Left kidney (tissue), 2 donors: ENCODE data around the gene PSMC3. TPM values are rescaled to one million over a fixed set of nuclear protein-coding genes. Genes with fewer than 3 reads are reported as not detected.

ENCODE experiments used
- DNase-seq: peaks from one replicate; pipeline ENCODE4 v3.0.0-alpha.2; 2013
- polyA plus RNA-seq: library from polyadenylated mRNA; unstranded; fragments of 120-200 nt; gene quantifications from one replicate; pipeline ENCODE4 v1.2.1, GENCODE V29; 2013; ENCODE audit not compliant: insufficient read length

The PSMC3 gene
- polyA plus RNA-seq, 1 donor: 164 TPM

DNA sequence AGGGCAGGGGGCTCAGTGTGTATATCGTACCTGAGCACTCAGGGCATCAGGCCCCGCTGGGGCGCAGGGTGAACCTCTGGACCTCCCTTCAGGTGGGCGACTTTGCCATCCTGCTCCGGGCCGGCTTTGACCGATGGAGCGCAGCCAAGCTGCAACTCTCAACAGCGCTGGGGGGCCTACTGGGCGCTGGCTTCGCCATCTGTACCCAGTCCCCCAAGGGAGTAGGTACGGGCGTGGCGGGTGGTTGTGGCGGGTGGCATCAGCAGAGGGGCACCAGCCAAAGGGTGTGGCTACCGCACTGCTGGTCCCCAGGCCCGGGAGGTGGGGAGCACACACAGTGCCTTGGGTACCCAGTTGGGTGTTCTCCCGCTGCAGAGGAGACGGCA, 11.6 kb downstream of the PSMC3 start:
- no peak for DNase-seq

DNA sequence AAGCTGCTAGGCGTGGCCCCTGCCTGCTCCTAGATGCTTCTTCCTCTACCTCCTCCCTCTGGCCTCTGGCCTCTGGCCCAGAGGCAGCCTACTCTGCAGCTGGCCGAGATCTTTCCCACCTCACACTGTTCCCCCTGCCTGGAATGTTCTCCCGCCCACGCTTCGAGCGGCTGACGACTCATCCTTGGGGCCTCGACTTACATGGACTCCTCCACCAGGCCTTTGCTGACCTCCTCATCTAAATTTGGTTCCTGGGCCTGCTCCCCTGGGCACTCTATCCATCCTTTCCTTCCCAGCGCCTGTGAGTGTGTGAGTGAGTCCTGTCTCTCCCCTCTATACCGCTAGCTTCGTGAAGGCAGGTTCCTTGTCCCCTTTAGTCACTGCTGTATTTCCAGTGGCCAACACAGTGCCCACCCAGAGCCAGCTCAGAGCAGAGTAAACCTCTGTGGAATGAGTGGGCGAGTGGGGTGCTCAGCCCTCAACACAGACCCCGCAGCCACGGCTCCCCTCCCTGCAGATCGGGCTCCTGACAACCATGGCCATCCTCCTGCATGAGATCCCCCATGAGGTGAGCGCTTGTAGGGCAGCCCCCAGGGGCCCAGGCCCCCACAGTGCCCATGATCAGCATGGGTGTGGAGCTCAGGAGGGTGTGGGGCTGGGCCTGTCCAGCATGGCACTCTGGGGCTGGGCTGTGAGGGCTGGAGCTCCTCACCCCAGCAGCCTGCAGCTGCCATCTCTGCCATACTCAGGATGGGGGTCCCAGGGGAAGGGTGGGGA, 12.1 kb downstream of the PSMC3 start:
- no peak for DNase-seq

GRCh38 chr11:47413351-47413750, 12.9 kb downstream of the PSMC3 start:
- no peak for DNase-seq

DNA sequence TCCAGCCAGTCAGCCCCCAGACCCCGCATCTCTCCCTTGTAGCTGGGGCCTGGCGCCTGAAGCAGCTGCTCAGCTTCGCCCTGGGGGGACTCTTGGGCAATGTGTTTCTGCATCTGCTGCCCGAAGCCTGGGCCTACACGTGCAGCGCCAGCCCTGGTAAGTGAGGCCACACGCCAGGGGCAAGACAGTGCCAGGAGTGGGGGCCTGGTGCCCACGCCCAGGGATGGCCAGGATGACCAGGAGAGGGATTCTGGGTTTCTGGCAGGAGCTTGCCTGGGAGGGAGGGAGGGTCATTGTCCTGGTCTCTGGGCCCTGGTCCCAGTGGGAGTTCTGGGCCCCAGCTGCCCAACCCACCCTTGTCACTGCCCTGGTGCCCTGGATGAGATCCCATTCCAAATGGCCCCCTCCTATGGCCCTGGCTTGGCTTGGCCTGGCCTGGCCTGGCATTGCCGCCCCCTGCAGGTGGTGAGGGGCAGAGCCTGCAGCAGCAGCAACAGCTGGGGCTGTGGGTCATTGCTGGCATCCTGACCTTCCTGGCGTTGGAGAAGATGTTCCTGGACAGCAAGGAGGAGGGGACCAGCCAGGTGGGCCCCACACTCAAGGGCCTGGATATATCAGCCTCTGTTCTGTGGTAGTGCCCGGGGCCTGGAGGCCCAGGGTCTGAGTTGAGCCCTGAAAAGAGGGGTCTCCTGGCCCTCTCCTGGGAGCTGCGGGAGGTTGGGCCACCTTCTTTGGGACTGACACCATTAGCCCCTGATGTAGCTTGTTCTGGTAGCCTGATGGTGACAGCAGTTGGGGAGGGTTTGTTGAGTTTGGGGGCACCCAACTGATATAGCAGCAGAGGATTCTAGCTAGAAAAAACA, 14.1 kb downstream of the PSMC3 start:
- no peak for DNase-seq

DNA sequence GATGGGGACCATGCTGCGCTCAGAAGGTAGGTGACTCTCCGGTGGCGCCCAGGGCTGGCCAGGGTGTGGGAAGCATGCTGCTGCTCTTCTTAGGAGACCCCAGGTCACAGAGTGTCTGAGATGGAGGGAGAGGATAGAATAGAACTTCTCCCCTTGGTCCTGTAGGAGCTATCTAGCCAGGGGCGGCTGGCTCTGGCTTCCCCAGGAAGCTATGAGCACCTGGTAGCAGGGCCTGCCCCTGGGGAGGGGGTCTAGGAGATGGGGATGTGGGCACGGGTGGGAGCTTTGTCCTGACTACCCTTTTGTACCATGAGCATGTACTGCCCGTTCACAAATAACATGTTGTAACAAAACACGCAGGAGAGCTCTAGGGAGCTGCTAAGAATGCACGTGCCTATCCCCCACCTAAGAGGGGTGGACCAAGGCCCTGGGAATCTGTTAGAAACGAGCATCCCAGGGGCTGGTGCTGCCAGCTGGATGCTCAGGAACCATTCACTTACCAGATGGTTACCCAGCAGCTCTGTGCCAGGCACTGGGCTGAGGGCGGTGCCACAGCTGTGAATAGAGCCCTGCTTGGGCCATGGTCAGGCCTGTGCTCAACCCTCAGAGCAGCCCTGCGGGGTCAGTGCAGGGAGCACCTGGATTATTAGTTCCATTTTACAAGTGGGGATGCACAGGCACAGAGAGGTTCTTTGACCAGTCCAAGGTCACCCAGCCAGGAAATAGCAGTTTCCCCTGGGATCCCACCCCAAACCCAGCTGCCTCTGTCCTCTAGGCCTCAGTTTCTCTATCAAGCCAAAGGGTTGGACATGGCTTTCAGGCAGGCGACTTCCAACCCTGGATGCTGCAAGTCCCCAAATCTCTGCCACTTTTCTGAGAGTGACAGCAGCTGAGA, 15.6 kb downstream of the PSMC3 start:
- no peak for DNase-seq

DNA sequence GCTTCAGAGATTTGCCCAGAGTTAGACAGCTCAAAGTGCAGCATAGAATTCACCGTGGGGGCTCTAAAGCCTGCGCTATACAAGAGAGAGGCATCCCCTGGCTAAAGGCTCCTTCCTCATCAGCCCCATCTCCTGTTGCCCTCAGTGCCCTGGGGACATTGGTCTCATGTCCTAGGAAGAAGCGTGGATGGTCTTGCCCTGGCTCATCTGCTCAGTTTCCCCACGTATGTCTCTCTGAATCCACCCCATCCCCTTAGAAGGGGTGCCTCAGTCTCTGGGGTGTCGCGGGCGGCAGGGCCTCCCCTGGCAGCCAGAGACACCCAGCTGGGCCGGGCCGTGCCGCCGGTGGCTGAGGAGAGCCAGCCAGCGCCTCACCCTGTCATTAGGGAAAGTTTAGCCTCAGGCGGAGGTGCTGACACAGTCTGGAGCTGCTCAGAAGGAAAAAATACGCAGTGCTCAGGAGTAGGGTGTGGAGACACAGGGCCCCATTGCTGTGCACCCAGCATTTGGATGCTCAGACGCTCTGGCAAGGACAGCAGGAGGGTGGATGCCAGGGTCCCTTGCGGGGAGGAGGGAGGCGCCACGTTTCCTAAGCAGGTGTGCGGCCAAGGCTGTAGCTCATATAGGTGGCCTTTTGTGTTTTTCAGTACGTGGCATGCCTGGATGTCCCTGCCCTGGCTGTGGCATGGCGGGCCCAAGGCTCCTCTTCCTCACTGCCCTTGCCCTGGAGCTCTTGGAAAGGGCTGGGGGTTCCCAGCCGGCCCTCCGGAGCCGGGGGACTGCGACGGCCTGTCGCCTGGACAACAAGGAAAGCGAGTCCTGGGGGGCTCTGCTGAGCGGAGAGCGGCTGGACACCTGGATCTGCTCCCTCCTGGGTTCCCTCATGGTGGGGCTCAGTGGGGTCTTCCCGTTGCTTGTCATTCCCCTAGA, 16.5 kb downstream of the PSMC3 start:
- DNase-seq: no peak

- peak; percentile 58 for DNase-seq
These were observed 17.4 kb downstream of the PSMC3 start for GRCh38 chr11:47408598-47409439.

GRCh38 chr11:47407746-47408590, 18.3 kb downstream of the PSMC3 start, which contains the start of gene SLC39A13:
SLC39A13 (plus strand) TSS chr11:47408590; CDS start chr11:47410095, 1,505 bp downstream.
- DNase-seq: peak; percentile 90

- DNase-seq: no peak
These were observed 19.1 kb downstream of the PSMC3 start for GRCh38 chr11:47406896-47407745.

DNA sequence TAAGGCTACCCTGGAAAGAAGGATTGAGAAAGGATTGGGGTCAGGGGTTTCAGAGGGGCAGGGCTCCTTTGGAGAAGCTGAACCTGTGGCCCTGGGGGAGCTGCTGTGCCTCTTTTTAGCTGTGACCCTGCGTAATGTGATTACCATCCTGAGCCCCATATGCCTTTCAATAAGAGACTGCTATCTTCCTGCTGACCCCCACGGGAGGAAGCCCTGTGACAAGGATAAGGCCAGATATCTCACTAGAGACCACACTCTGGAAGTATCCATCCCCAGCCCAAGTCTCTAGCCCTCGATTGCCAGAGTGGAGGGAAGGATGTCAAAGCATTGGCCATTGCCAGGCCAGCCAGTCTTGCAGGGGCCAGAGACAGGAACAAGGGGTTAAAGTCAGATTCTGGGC, 22.7 kb downstream of the PSMC3 start:
- no peak for DNase-seq

- no peak for DNase-seq
These were observed 23.1 kb downstream of the PSMC3 start for GRCh38 chr11:47403135-47403534.

GRCh38 chr11:47400768-47401279, 25.4 kb downstream of the PSMC3 start:
- no peak for DNase-seq

GRCh38 chr11:47399860-47400767, 26.1 kb downstream of the PSMC3 start:
- no peak for DNase-seq

GRCh38 chr11:47398551-47398950, 27.7 kb downstream of the PSMC3 start:
- no peak for DNase-seq

DNA sequence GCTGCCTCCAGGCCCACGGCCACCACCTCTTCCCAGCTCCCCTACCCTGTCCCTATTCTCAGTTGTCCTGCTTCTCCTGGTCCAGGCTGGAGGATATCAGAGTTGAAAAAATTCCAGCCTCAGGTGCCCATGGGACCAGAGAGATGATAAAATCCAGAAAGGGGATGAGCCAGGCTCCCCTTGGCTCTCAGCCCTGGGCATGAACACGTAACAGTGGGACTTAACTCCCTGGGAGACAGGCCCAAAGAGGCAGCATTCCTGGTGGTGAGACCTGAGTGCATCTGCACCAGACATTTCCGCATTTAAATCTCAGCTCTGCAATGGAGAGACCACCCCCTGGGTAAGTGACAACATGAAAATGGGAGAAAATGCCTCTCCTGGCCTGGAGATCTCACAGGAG, 28.2 kb downstream of the PSMC3 start:
- DNase-seq: no peak

DNA sequence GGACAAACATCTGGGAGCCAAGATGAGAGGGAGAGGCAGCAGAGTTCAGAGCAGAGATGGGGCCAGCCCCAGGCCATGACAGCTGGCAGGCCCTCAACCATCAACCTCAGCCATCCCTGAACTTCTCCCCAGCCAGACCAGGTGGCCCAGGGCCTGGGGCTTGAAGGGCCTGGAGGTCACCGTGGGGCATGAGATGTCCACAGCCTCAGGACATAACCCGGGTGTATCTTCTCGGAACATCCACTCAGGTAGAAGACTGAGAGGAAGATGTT, 30.3 kb downstream of the PSMC3 start:
- no peak for DNase-seq
